Medulla oblongata (tissue), 1 donor: ENCODE measurements around the gene EFCAB14.
"Not testable (repeated sequence)": the region's sequence is repeated elsewhere in the genome, so short reads cannot be mapped to it uniquely, and the experiment has no call there.

Experiments
- DNase-seq: peaks from one replicate; pipeline ENCODE4 v3.0.0-alpha.2; 2015; ENCODE audit errors: extremely low spot score

EFCAB14 gene

GRCh38 chr1:46723901-46724300 lies 5.0 kb upstream of the EFCAB14 start:
- DNase-seq = no peak

DNA sequence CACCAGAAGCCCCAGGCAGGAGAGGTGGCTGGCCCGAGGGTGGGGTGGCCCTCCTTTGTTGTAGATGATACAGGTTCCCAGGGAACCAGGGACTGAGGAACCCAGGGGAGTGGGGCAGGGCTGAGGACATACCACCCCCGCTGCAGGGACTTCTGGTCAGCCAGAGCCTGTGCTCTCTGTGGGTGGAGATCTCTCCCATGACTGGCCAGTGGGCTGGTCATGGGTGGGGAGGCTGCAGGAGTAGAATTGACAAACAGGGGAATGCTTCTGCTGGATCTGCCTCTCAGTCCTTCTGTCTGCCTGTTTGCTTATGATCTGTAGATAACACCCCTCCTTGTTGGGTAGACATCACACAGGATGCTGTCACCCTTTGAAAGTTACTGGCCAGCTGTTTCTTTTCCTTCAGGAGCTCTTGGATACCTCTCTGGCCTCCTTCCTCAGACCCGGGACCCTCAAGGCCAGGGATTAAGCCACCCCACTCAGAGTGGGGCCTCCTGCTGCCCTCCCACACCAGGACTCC lies 2.8 kb upstream of the EFCAB14 start:
- no peak for DNase-seq

DNA sequence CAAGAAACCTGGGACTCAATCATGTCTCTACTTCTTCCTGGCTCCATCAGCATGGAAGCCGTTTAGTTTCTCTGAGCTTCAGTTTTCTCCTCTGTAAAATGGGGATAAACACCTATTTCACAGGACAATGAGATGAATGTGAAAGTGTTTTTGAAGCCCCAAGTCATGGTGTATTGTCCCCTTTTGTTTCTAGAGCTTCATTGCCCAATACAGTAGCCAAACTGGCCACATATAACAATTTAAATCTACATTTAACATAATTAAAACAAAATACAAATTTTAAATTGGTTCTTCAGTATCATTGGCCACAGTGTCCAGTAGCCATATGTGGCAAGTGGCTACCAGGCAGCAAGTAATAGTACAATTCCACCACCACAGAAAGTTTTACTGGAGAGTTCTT lies 2.3 kb upstream of the EFCAB14 start:
- no peak for DNase-seq

DNA sequence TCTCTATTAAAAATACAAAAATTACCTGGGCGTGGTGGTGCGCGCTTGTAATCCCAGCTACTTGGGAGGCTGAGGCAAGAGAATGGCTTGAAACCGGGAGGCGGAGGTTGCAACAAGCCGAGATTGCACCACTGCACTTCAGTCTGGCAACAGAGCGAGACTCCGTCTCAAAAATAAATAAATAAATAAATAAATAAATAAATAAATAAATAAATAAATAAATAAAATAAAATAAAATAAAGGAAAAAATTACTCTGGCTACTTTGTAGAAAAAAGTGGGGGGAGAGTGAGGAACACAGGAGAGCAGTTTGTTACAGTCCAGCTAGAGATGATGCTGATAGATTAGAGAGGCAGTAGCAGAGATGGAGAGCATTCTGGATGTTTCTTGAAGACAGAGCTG lies 1.4 kb upstream of the EFCAB14 start:
- not testable (repeated sequence) for DNase-seq

- no peak for DNase-seq
These were observed 775 bp upstream of the EFCAB14 start for GRCh38 chr1:46719689-46720088.

DNA sequence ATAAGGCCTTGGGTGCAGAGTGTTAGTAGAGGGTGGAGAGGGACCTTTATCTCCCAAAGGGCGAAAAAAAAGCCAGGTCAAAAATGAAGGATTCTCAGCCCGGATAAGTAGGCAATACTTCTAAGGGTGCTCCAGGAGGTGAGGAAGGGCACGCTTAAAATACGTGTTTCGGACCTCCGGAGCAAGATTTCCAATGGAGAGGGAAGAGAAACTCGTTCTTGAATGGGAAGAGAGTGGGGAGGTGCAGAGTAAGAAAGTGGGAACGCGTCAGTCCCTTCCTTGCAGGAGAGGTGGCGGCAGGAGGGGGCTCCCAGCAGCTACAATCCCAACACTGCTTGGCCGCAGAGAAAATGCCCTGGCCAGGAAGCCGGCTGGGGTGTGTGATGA lies 581 bp downstream of the EFCAB14 start:
- DNase-seq = no peak

GRCh38 chr1:46717654-46718053 lies 1.3 kb downstream of the EFCAB14 start:
- no peak for DNase-seq

DNA sequence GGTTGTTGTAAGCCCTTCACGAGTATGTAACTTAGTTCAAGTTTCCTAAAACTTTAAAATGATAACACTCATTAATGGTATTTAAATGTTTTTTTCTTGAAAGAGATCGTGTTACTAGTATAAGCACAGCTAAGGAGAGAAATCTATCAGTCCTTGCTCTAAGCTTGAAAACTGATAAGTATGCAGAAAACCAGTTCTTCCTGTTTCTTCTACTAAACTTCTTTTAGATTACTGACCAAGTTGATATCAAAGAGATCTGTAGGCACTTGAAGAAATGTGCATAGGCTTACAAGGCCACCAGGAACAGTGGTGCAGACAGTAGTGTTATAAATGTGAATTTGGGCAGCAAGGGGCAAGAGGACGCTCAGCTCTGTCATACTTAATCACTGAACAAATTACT lies 3.9 kb downstream of the EFCAB14 start:
- DNase-seq = no peak

GRCh38 chr1:46708121-46708520 lies 10.8 kb downstream of the EFCAB14 start:
- DNase-seq = no peak

- no peak for DNase-seq
These were observed 13.5 kb downstream of the EFCAB14 start for GRCh38 chr1:46705408-46705807.

DNA sequence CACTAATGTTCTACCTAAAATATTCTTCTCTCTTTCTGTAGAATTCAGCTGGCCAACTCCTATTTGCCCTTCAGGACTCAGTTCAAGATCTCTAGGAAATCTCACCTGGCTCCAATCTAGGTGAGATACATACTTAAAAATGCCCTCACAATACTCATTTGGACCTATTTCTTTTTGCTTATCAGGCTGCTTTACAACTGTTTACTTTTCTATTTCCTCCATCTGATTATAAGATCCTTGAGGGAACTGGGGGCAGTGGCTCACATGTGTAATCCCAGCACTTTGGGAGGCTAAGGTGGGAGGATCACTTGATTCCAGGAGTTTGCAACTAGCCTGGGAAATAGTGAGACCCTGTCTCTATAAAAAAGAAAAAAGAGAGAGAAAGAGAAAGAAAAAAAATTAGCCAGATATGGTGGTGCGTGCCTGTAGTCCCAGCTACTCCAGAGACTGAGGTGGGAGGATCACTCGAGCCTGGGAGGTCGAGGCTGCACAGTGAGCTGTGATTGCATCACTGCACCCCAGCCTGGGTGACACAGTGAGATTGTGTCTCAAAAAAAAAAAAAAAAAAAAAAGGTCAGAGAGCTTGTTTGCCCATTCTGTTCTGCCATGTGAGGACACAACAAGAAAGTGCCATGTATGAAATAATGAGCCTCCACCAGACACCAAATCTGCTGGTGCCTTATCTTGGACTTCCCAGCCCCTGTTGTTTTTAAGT lies 14.8 kb downstream of the EFCAB14 start:
- no peak for DNase-seq

DNA sequence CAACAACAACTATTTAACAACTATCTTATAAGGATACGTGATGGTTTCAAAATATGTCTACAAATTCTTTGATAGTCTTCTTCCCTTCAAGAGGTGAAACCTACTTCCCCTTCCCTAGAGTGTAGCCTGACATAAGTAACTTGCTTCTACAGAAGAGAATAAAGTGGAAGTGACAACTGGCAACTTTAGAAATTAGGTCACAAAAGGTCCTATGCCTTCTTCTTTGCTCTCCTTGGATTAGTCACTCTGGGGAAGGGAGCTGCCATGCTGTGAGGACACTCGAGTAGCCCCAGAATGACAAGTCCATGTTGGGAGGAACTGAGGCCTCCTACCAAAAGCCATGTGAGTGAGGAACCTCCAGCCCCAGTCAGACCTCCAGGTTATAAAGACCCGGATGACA lies 19.2 kb downstream of the EFCAB14 start:
- DNase-seq = peak; percentile 26

GRCh38 chr1:46697053-46697452 lies 21.9 kb downstream of the EFCAB14 start:
- DNase-seq = no peak

DNA sequence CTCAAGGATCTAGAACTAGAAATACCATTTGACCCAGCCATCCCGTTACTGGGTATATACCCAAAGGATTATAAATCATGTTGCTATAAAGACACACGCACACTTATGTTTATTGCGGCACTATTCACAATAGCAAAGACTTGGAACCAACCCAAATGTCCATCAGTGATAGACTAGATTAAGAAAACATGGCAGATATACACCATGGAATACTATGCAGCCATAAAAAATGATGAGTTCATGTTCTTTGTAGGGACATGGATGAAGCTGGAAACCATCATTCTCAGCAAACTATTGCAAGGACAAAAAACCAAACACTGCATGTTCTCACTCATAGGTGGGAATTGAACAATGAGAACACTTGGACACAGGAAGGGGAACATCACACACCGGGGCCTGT lies 24.2 kb downstream of the EFCAB14 start:
- DNase-seq = not testable (repeated sequence)

GRCh38 chr1:46692811-46693770 lies 25.8 kb downstream of the EFCAB14 start:
- no peak for DNase-seq

GRCh38 chr1:46691997-46692790 lies 26.7 kb downstream of the EFCAB14 start:
- peak; percentile 26 for DNase-seq

DNA sequence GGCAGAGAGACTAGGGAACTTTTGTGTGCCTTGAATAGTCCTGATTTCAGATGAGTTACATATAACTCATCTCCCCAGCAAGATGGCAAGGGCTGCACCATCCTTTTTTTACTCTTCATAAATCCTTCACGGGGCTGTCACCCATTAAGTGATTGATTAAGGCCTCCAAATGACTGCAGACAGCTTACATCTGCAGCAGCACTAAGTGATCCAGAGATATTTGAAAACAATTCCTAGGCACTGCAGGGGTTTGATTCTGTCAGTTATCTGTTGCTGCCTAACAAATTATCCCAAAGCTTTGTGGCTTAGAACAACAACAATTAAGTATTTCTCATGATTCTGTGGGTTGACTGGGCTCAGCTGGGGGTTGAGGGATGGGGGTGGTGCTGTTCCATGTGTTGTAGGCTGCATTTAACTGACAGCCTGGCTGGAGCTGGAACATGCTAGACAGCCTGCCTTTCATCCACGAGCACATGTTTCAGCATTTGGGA lies 27.9 kb downstream of the EFCAB14 start:
- no peak for DNase-seq

- DNase-seq = no peak
These were observed 29.0 kb downstream of the EFCAB14 start for GRCh38 chr1:46689897-46690296.

DNA sequence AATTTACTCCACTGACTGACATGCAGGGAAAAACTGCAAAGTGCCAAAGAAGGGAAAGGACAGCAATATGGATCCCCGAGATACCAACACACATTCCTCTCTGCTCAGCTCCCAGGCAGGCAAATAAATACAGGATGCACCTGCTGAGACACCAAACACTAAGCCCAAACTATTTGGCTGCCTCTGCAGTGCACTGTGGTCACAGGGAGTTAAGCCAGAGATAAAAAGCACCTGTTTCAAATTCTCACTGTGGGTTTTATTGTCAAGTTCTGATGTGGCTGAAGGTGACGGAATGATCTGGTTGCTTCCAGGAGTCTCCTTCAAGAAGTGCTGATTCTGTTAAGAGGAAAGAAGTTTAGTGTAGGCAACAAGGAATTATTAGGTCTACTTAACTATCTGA lies 29.6 kb downstream of the EFCAB14 start:
- DNase-seq = no peak

DNA sequence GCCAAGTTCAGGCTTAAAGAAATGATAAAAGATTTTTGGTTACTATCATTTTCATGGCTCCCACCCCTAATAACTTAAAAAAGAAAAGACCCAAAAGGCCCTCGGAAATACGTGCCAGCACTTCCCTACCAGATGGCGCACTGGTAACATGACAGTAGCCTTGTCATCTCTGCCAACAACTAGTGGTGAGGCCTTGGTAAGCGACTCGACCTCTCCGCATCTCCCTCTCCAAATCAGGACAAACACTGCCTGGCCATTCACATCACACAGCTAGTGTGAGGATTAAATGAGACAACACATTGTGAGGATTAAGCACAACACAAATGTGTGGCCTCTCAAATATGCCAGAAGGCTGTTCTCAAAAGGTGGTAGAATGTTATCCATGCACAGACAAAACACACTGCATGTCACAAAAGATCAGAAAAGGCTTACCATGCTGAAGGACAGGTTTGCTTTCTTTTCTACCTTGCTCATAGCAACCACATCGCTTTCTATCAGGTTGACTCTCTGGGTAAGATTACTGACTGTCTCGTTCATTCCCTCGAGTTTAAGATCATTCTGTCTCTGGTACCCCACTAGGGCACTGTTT lies 30.9 kb downstream of the EFCAB14 start:
- DNase-seq = no peak

- DNase-seq = peak; percentile 74
These were observed 31.7 kb downstream of the EFCAB14 start for GRCh38 chr1:46687093-46687659.
